Hepatocyte (in vitro differentiated cells): ENCODE results near the gene DCAF16. TPM values are rescaled to one million over a fixed set of nuclear protein-coding genes. Genes with fewer than 3 reads are reported as not detected.

Source experiments
- polyA plus RNA-seq: library from polyadenylated mRNA; unstranded; fragments of >200 nt; fragmentation: Nextera tagmentation; extraction: Ambion mirVana; gene quantifications from 2 replicates; pipeline ENCODE4 v1.2.1, GENCODE V29; 2016
- total RNA-seq: library from RNA; depleted of rRNA; stranded (reverse); fragments of >200 nt; gene quantifications from 2 replicates; pipeline ENCODE4 v1.2.3, GENCODE V29; 2014

Gene DCAF16
- total and polyA plus RNA-seq, 2 experiments from 2014 or later, result 11.9 to 23.3 TPM

Other genes starting within 250 kb of the DCAF16 start
- gene LAP3, start 233.6 kb downstream of the DCAF16 start, total RNA-seq, result 75.5 and 76.4 TPM in 2 replicates
- 53.2 and 56.2 TPM in 2 replicates for gene LAP3, start 233.6 kb downstream of the DCAF16 start, polyA plus RNA-seq
- 17.6 and 19.3 TPM in 2 replicates for gene MED28, start 196.1 kb downstream of the DCAF16 start, total RNA-seq
- gene MED28, start 196.1 kb downstream of the DCAF16 start, polyA plus RNA-seq, result 46.6 and 49.4 TPM in 2 replicates
- gene FAM184B, start 29.1 kb downstream of the DCAF16 start, total RNA-seq, result not detected in 2 replicates
- not detected in 2 replicates for gene FAM184B, start 29.1 kb downstream of the DCAF16 start, polyA plus RNA-seq
- 10.4 and 11.9 TPM in 2 replicates for gene NCAPG, start 222 bp upstream of the DCAF16 start, total RNA-seq
- 3.3 and 4.7 TPM in 2 replicates for gene NCAPG, start 222 bp upstream of the DCAF16 start, polyA plus RNA-seq
- gene LCORL, start 211.0 kb upstream of the DCAF16 start, total RNA-seq, result 19.6 and 29.1 TPM in 2 replicates
- 9.4 and 12.6 TPM in 2 replicates for gene LCORL, start 211.0 kb upstream of the DCAF16 start, polyA plus RNA-seq